ENCODE measurements around the gene C1orf35.

C1orf35 gene

GRCh38 chr1:228066891-228067654 lies 36.1 kb downstream of the C1orf35 start:
- no peak for TF ChIP-seq CTCF (IDR thresholded peaks at IDR 0.05; ENCODE audit: low read depth, low read length, missing control alignments)
- DNase-seq (ENCODE audit: low read depth): no peak

GRCh38 chr1:228066416-228066815 lies 36.7 kb downstream of the C1orf35 start:
- no peak for TF ChIP-seq CTCF (IDR thresholded peaks at IDR 0.05; ENCODE audit: low read depth, low read length, missing control alignments)
- no peak overlapping the region for H3K4me3 ChIP-seq (ENCODE audit: low read depth, low read length)
- DNase-seq (ENCODE audit: low read depth): no peak

More at GRCh38 chr1:228066891-228067654, 36.1 kb downstream of the C1orf35 start:
- no peak overlapping the region for H3K4me3 ChIP-seq (ENCODE audit: low read depth, low read length)

GRCh38 chr1:228065543-228066347 lies 37.4 kb downstream of the C1orf35 start:
- TF ChIP-seq CTCF (IDR thresholded peaks at IDR 0.05; ENCODE audit: low read depth, low read length, missing control alignments): no peak
- DNase-seq (ENCODE audit: low read depth): no peak
- H3K4me3 ChIP-seq (ENCODE audit: low read depth, low read length): no peak overlapping the region

GRCh38 chr1:228064741-228065542 lies 38.2 kb downstream of the C1orf35 start:
- DNase-seq (ENCODE audit: low read depth): no peak
- no peak overlapping the region for H3K4me3 ChIP-seq (ENCODE audit: low read depth, low read length)
- no peak for TF ChIP-seq CTCF (IDR thresholded peaks at IDR 0.05; ENCODE audit: low read depth, low read length, missing control alignments)

GRCh38 chr1:228064296-228064695 lies 38.8 kb downstream of the C1orf35 start:
- no peak overlapping the region for H3K4me3 ChIP-seq (ENCODE audit: low read depth, low read length)
- no peak for TF ChIP-seq CTCF (IDR thresholded peaks at IDR 0.05; ENCODE audit: low read depth, low read length, missing control alignments)
- DNase-seq (ENCODE audit: low read depth): no peak

GRCh38 chr1:228063251-228064191 lies 39.6 kb downstream of the C1orf35 start:
- no peak overlapping the region for H3K4me3 ChIP-seq (ENCODE audit: low read depth, low read length)
- no peak for TF ChIP-seq CTCF (IDR thresholded peaks at IDR 0.05; ENCODE audit: low read depth, low read length, missing control alignments)
- DNase-seq (ENCODE audit: low read depth): no peak
